WTC11 (cell line): Measurements from ENCODE around the gene SASS6. TPM values are rescaled to one million over a fixed set of nuclear protein-coding genes. Genes with fewer than 3 reads are reported as not detected.

Experiments used
- ATAC-seq: fragments of 200-7000 bp; cut with Tn5 transposase; 2 replicates; pipeline ENCODE4 v1.10.0; 2021; ENCODE audit warnings: mild to moderate bottlenecking, moderate library complexity
- CTCF ChIA-PET: fragments of 300-600 bp; sonication (Branson Sonifier 250); formaldehyde crosslinking; loops from one replicate; lab custom pipeline; 2021; ENCODE audit warnings: antibody characterized with exemption; lab: Charles Lee
- POLR2A ChIA-PET: fragments of 350-600 bp; sonication (Branson Sonifier 250); formaldehyde crosslinking; loops from one replicate; lab custom pipeline; 2021; ENCODE audit warnings: antibody characterized with exemption; lab: Charles Lee
- DNase-seq: peaks from one replicate; pipeline ENCODE4 v3.0.0; 2021; ENCODE audit warnings: low spot score
- H3K27ac Mint-ChIP-seq: 2 replicates; pipeline ENCODE4 v1.8.0; 2021; ENCODE audit warnings: mixed read lengths
- H3K27me3 Mint-ChIP-seq: 2 replicates; pipeline ENCODE4 v1.8.0; 2021; ENCODE audit warnings: low read depth, mild to moderate bottlenecking, moderate library complexity, mixed read lengths
- H3K36me3 Mint-ChIP-seq: 2 replicates; pipeline ENCODE4 v1.8.0; 2021; ENCODE audit warnings: mixed read lengths
- H3K4me1 Mint-ChIP-seq: 2 replicates; pipeline ENCODE4 v1.8.0; 2022; ENCODE audit warnings: mixed read lengths
- H3K4me3 Mint-ChIP-seq: 2 replicates; pipeline ENCODE4 v1.8.0; 2021; ENCODE audit warnings: mild to moderate bottlenecking, moderate library complexity, mixed read lengths
- H3K9me3 Mint-ChIP-seq: 2 replicates; pipeline ENCODE4 v1.8.0; 2021; ENCODE audit warnings: mixed read lengths
- ARID4B ChIP-seq: sonication (generic); formaldehyde crosslinking; IDR thresholded peaks from 2 replicates; pipeline ENCODE4 v1.8.0; 2023; ENCODE audit warnings: missing genetic modification reagents, mild to moderate bottlenecking, borderline replicate concordance
- ATF1 ChIP-seq: sonication (generic); formaldehyde crosslinking; IDR thresholded peaks from 2 replicates; pipeline ENCODE4 v1.8.1; 2023; ENCODE audit warnings: mild to moderate bottlenecking, moderate library complexity, missing genetic modification reagents
- ATF3 ChIP-seq: sonication (generic); formaldehyde crosslinking; conservative IDR thresholded peaks from 2 replicates; pipeline ENCODE4 v1.8.1; 2022; ENCODE audit warnings: mild to moderate bottlenecking, missing genetic modification reagents
- CREB1 ChIP-seq: sonication (generic); formaldehyde crosslinking; IDR thresholded peaks from 2 replicates; pipeline ENCODE4 v1.8.0; 2023; ENCODE audit warnings: mild to moderate bottlenecking, missing genetic modification reagents
- EMX1 ChIP-seq: fragments of 250-450 bp; sonication (Bioruptor Pico); IDR thresholded peaks from 2 replicates; pipeline ENCODE4 v1.8.0; 2021; ENCODE audit warnings: mild to moderate bottlenecking
- FOXJ3 ChIP-seq: sonication (generic); formaldehyde crosslinking; IDR thresholded peaks from 2 replicates; pipeline ENCODE4 v1.9.0; 2021; ENCODE audit warnings: missing genetic modification reagents, mild to moderate bottlenecking, borderline replicate concordance
- FOXK1 ChIP-seq: sonication (generic); formaldehyde crosslinking; IDR thresholded peaks from 2 replicates; pipeline ENCODE4 v1.8.0; 2022; ENCODE audit warnings: mild to moderate bottlenecking, moderate library complexity, missing genetic modification reagents
- FOXP1 ChIP-seq: sonication (generic); formaldehyde crosslinking; IDR thresholded peaks from 2 replicates; pipeline ENCODE4 v1.8.0; 2022; ENCODE audit warnings: missing genetic modification reagents, mild to moderate bottlenecking, moderate library complexity, borderline replicate concordance
- GABPB1 ChIP-seq: sonication (generic); formaldehyde crosslinking; IDR thresholded peaks from 2 replicates; pipeline ENCODE4 v1.8.1; 2023; ENCODE audit warnings: mild to moderate bottlenecking, missing genetic modification reagents
- GTF2I ChIP-seq: fragments of 250-450 bp; sonication (Bioruptor Pico); conservative IDR thresholded peaks from 2 replicates; pipeline ENCODE4 v1.4.0; 2021; ENCODE audit warnings: mild to moderate bottlenecking
- MLX ChIP-seq: sonication (generic); formaldehyde crosslinking; IDR thresholded peaks from 2 replicates; pipeline ENCODE4 v1.8.1; 2023; ENCODE audit warnings: mild to moderate bottlenecking, missing genetic modification reagents, moderate library complexity
- NR3C1 ChIP-seq: sonication (generic); formaldehyde crosslinking; conservative IDR thresholded peaks from 2 replicates; pipeline ENCODE4 v1.8.1; 2023; ENCODE audit warnings: low read depth, mild to moderate bottlenecking, missing genetic modification reagents
- SMAD4 ChIP-seq: sonication (generic); formaldehyde crosslinking; IDR thresholded peaks from 2 replicates; pipeline ENCODE4 v1.8.0; 2022; ENCODE audit warnings: mild to moderate bottlenecking, missing genetic modification reagents
- STAT6 ChIP-seq: sonication (generic); formaldehyde crosslinking; conservative IDR thresholded peaks from 2 replicates; pipeline ENCODE4 v1.8.1; 2023; ENCODE audit warnings: mild to moderate bottlenecking, low read depth, missing genetic modification reagents, moderate library complexity
- ZNF121 ChIP-seq: sonication (generic); formaldehyde crosslinking; IDR thresholded peaks from 2 replicates; pipeline ENCODE4 v1.8.0; 2023; ENCODE audit warnings: missing genetic modification reagents
- ZNF263 ChIP-seq: sonication (generic); formaldehyde crosslinking; IDR thresholded peaks from 2 replicates; pipeline ENCODE4 v1.8.1; 2022; ENCODE audit warnings: low read depth, mild to moderate bottlenecking, moderate library complexity, missing genetic modification reagents
- ZNF281 ChIP-seq: sonication (generic); formaldehyde crosslinking; IDR thresholded peaks from 2 replicates; pipeline ENCODE4 v1.8.0; 2023; ENCODE audit warnings: mild to moderate bottlenecking, missing genetic modification reagents
- ZNF396 ChIP-seq: fragments of 250-450 bp; sonication (Bioruptor Pico); IDR thresholded peaks from 2 replicates; pipeline ENCODE4 v1.8.0; 2021; ENCODE audit warnings: mild to moderate bottlenecking, moderate library complexity, borderline replicate concordance
- ZNF512 ChIP-seq: sonication (generic); formaldehyde crosslinking; IDR thresholded peaks from 2 replicates; pipeline ENCODE4 v1.8.1; 2022; ENCODE audit warnings: missing genetic modification reagents, borderline replicate concordance
- total RNA-seq: library from RNA; stranded (reverse); gene quantifications from 3 replicates; pipeline ENCODE4 v1.2.3, GENCODE V29; 2021

The SASS6 gene
- total RNA-seq, 1 experiment from 2014 or later, result 13.6 TPM

GRCh38 chr1:100065969-100066227 is 66.8 kb downstream of the SASS6 start:
- DNase-seq, result no peak
- H3K9me3 Mint-ChIP-seq, result no peaks in the 10 kb centered on the region
- no peak overlapping the region for H3K4me3 Mint-ChIP-seq
- no peaks in the 10 kb centered on the region for H3K4me1 Mint-ChIP-seq
- ChIA-PET POLR2A (no interaction called here), CTCF (no interaction called here)
- peak overlapping the region; percentile 84 for H3K27ac Mint-ChIP-seq
- no peak for ATAC-seq
- H3K27me3 Mint-ChIP-seq, result no peaks in the 10 kb centered on the region
- H3K36me3 Mint-ChIP-seq, result peaks cover 54% of the 10 kb centered on the region
- TF ChIP-seq ZNF121 (no peak), EMX1 (CRISPR knock-in tag) (no peak), FOXP1 (no peak), ARID4B (CRISPR knock-in tag) (no peak), ZNF396 (CRISPR knock-in tag) (no peak), STAT6 (CRISPR knock-in tag) (no peak), NR3C1 (CRISPR knock-in tag) (no peak), FOXK1 (CRISPR knock-in tag) (no peak), GTF2I (CRISPR knock-in tag) (no peak), ATF3 (no peak), CREB1 (no peak)

- TF ChIP-seq ATF1 (no peak), FOXK1 (CRISPR knock-in tag) (no peak), ZNF263 (CRISPR knock-in tag) (no peak), ZNF512 (peak; percentile 8; the same call in 1 of the 2 replicates)
- POLR2A ChIA-PET, result no interaction called here
- CTCF ChIA-PET, result no interaction called here
- Mint-ChIP-seq H3K9me3 (no peaks in the 10 kb centered on the region), H3K4me1 (no peaks in the 10 kb centered on the region), H3K4me3 (no peak overlapping the region), H3K27ac (peak overlapping the region; percentile 84), H3K36me3 (peaks cover 58% of the 10 kb centered on the region), H3K27me3 (no peaks in the 10 kb centered on the region)
- ATAC-seq (no peak), DNase-seq (no peak)
These were observed 67.4 kb downstream of the SASS6 start for GRCh38 chr1:100065183-100065968.

- CTCF ChIA-PET, result no interaction called here
- ATAC-seq (no peak), DNase-seq (no peak)
- no peaks in the 10 kb centered on the region for H3K9me3 Mint-ChIP-seq
- POLR2A ChIA-PET, result no interaction called here
- no peak overlapping the region for H3K27ac Mint-ChIP-seq
- no peaks in the 10 kb centered on the region for H3K27me3 Mint-ChIP-seq
- H3K36me3 Mint-ChIP-seq, result peaks cover 31% of the 10 kb centered on the region
- H3K4me1 Mint-ChIP-seq, result no peaks in the 10 kb centered on the region
- no peak overlapping the region for H3K4me3 Mint-ChIP-seq
- no peak for TF ChIP-seq ATF1
- TF ChIP-seq SMAD4 (CRISPR knock-in tag), result no peak
- TF ChIP-seq MLX (CRISPR knock-in tag), result no peak
- no peak for TF ChIP-seq GTF2I (CRISPR knock-in tag)
- TF ChIP-seq ATF3, result no peak
- no peak for TF ChIP-seq ZNF281 (CRISPR knock-in tag)
- no peak for TF ChIP-seq FOXJ3 (CRISPR knock-in tag)
- no peak for TF ChIP-seq GABPB1 (CRISPR knock-in tag)
These were observed 71.0 kb downstream of the SASS6 start for GRCh38 chr1:100061681-100062080.
